GM12892 (cell line): ENCODE measurements around the gene MAP3K7CL.

Experiments used
- DNase-seq: peaks from one replicate; pipeline ENCODE4 v3.0.0; 2011; ENCODE audit not compliant: insufficient read length
- FAIRE-seq: peaks from 2 replicates; lab custom pipeline; 2011; peaks lifted over from hg19 to GRCh38; lab: Jason Lieb, UNC
- POLR2A ChIP-seq: IDR thresholded peaks from 2 replicates; pipeline ENCODE4 v1.6.1; 2011; ENCODE audit warnings: low read depth, low read length, control low read depth
- POLR2AphosphoS5 ChIP-seq: IDR thresholded peaks from 2 replicates; pipeline ENCODE4 v1.6.1; 2011; ENCODE audit warnings: low read depth, low read length, control low read depth
- TAF1 ChIP-seq: IDR thresholded peaks from 2 replicates; pipeline ENCODE4 v1.6.1; 2011; ENCODE audit warnings: low read depth, mild to moderate bottlenecking, control low read depth, low read length, borderline replicate concordance

MAP3K7CL gene

GRCh38 chr21:29224006-29224405 is 93.6 kb downstream of the MAP3K7CL start:
- no peak for TF ChIP-seq TAF1
- TF ChIP-seq POLR2AphosphoS5, result no peak
- no peak for TF ChIP-seq POLR2A

More at GRCh38 chr21:29224006-29224405, 93.6 kb downstream of the MAP3K7CL start:
- FAIRE-seq, result peak; percentile 66
- DNase-seq, result no peak
